Tibial nerve (tissue), 4 donors: ENCODE measurements around the gene ELL. TPM values are rescaled to one million over a fixed set of nuclear protein-coding genes. Genes with fewer than 3 reads are reported as not detected.
A peak's percentile ranks its signal among the peaks of the same experiment; 100 is the strongest.

ENCODE experiments used
- DNase-seq, 2 donors: peaks; one replicate each; pipeline ENCODE4 v3.0.0-alpha.2; 2019; ENCODE audit warnings: low spot score in 2 of 2
- H3K27ac ChIP-seq, 4 donors: fragments of 200-600 bp; sonication (generic) in 3 of 4; one replicate each; pipeline ENCODE4 v1.5.1; 2017 to 2019; ENCODE audit warnings: mild to moderate bottlenecking in 1 of 4
- H3K27me3 ChIP-seq, 2 donors: fragments of 200-600 bp; sonication (generic) in 1 of 2; one replicate each; pipeline versions ENCODE4 v1.5.1 to v1.6.0; 2017 to 2019
- H3K36me3 ChIP-seq, 3 donors: fragments of 200-600 bp; sonication (generic); one replicate each; pipeline ENCODE4 v1.5.1; 2018 to 2019
- H3K4me1 ChIP-seq, 4 donors: fragments of 200-600 bp; sonication (generic) in 3 of 4; one replicate each; pipeline ENCODE4 v1.5.1; 2017 to 2019
- H3K4me3 ChIP-seq, 4 donors: fragments of 200-600 bp; sonication (generic) in 3 of 4; one replicate each; pipeline ENCODE4 v1.5.1; 2017 to 2019; ENCODE audit warnings: mild to moderate bottlenecking in 1 of 4, moderate library complexity in 1 of 4
- H3K9me3 ChIP-seq, 4 donors: fragments of 200-600 bp; sonication (generic) in 3 of 4; one replicate each; pipeline ENCODE4 v1.5.1; 2017 to 2019
- CTCF ChIP-seq, 5 experiments: fragments of 200-600 bp in 3 of 5; fragments of 450-650 bp in 2 of 5; sonication (generic) in 3 of 5; IDR thresholded peaks; one replicate each; pipeline ENCODE4 v1.5.1; 2016 to 2019; ENCODE audit warnings: antibody characterized with exemption in 5 of 5, mild to moderate bottlenecking in 3 of 5, moderate library complexity in 2 of 5
- EP300 ChIP-seq, 2 donors: sonication (generic); formaldehyde crosslinking; IDR thresholded peaks; one replicate each; pipeline ENCODE4 v1.6.1; 2017; ENCODE audit warnings: antibody characterized with exemption in 2 of 2, mild to moderate bottlenecking in 1 of 2
- POLR2A ChIP-seq, 2 donors: fragments of 450-650 bp; IDR thresholded peaks; one replicate each; pipeline ENCODE4 v1.6.1; 2017; ENCODE audit warnings: antibody characterized with exemption in 2 of 2, mild to moderate bottlenecking in 2 of 2, moderate library complexity in 2 of 2
- WGBS, 2 donors: methylation state at CpG; one replicate each; pipeline ENCODE4 v1.1.5; 2018; 5-methylcytosine and 5-hydroxymethylcytosine counted together
- total RNA-seq, 4 donors: library from RNA; depleted of rRNA; stranded (reverse); fragments of >200 nt; gene quantifications; one replicate each; pipeline ENCODE4 v1.1.0, GENCODE V29; 2016

ELL gene
- total RNA-seq, 4 donors from 2014 or later, result 13.8 to 45.9 (median 26.0) TPM

- Histone ChIP-seq H3K4me3 (no peak overlapping the region), H3K4me1 (peaks cover 0 to 75% (median 42%) of the 10 kb centered on the region in 4 donors), H3K27me3 (no peaks in the 10 kb centered on the region), H3K36me3 (peaks cover 0 to 24% (median 0%) of the 10 kb centered on the region in 3 donors), H3K9me3 (no peaks in the 10 kb centered on the region), H3K27ac (peak overlapping the region in 1 of 4 donors; percentile 22)
- WGBS, 2 donors, result 85 to 90% methylated on average over 13 of the region's 13 CpGs
- TF ChIP-seq EP300 (IDR thresholded peaks at IDR 0.05) (no peak), POLR2A (IDR thresholded peaks at IDR 0.05) (no peak), CTCF (IDR thresholded peaks at IDR 0.05) (no peak)
- no peak for DNase-seq
Observed at GRCh38 chr19:18474366-18474887, 47.4 kb downstream of the ELL start.

GRCh38 chr19:18473706-18474087 is 48.2 kb downstream of the ELL start:
- TF ChIP-seq CTCF (IDR thresholded peaks at IDR 0.05) (no peak), POLR2A (IDR thresholded peaks at IDR 0.05) (no peak), EP300 (IDR thresholded peaks at IDR 0.05) (no peak)
- no peak for DNase-seq
- peak overlapping the region in 2 of 4 donors; percentile 13 to 29 for H3K27ac ChIP-seq
- 88 to 94% methylated on average over 8 of the region's 8 CpGs for WGBS, 2 donors
- H3K36me3 ChIP-seq, result peaks cover 0 to 24% (median 0%) of the 10 kb centered on the region in 3 donors
- no peak overlapping the region for H3K4me3 ChIP-seq
- H3K4me1 ChIP-seq, result peaks cover 0 to 74% (median 36%) of the 10 kb centered on the region in 4 donors
- H3K27me3 ChIP-seq, result no peaks in the 10 kb centered on the region
- no peaks in the 10 kb centered on the region for H3K9me3 ChIP-seq

GRCh38 chr19:18473003-18473705 is 48.7 kb downstream of the ELL start:
- H3K4me3 ChIP-seq, result no peak overlapping the region
- peaks cover 0 to 24% (median 0%) of the 10 kb centered on the region in 3 donors for H3K36me3 ChIP-seq
- no peaks in the 10 kb centered on the region for H3K27me3 ChIP-seq
- H3K9me3 ChIP-seq, result no peaks in the 10 kb centered on the region
- TF ChIP-seq POLR2A (IDR thresholded peaks at IDR 0.05) (no peak), CTCF (IDR thresholded peaks at IDR 0.05) (no peak), EP300 (IDR thresholded peaks at IDR 0.05) (no peak)
- WGBS, 2 donors, result 65 to 70% methylated on average over 8 of the region's 8 CpGs
- H3K4me1 ChIP-seq, result peaks cover 0 to 74% (median 31%) of the 10 kb centered on the region in 4 donors
- DNase-seq, result no peak
- peak overlapping the region in 3 of 4 donors; percentile 20 to 33 (median 29) for H3K27ac ChIP-seq

- H3K4me3 ChIP-seq, result no peak overlapping the region
- peaks cover 0 to 68% (median 22%) of the 10 kb centered on the region in 4 donors for H3K4me1 ChIP-seq
- H3K27me3 ChIP-seq, result no peaks in the 10 kb centered on the region
- no peak for TF ChIP-seq POLR2A (IDR thresholded peaks at IDR 0.05)
- no peak for TF ChIP-seq EP300 (IDR thresholded peaks at IDR 0.05)
- no peak for TF ChIP-seq CTCF (IDR thresholded peaks at IDR 0.05)
- H3K36me3 ChIP-seq, result peaks cover 0 to 20% (median 0%) of the 10 kb centered on the region in 3 donors
- H3K9me3 ChIP-seq, result no peaks in the 10 kb centered on the region
- no peak for DNase-seq
- H3K27ac ChIP-seq, result peak overlapping the region in 1 of 4 donors; percentile 32
- WGBS, 2 donors, result 46 to 47% methylated on average over 2 of the region's 2 CpGs
Observed at GRCh38 chr19:18470787-18471186, 51.1 kb downstream of the ELL start.
